Activated T-cell treated with anti-CD3 and anti-CD28 coated beads for 4 hours (primary cell): ENCODE data around the gene FOXRED2.
"Not testable (repeated sequence)": the region's sequence is repeated elsewhere in the genome, so short reads cannot be mapped to it uniquely, and the experiment has no call there.

Source experiments
- DNase-seq: peaks from one replicate; pipeline ENCODE4 v3.0.0-alpha.2; 2020

FOXRED2 gene

GRCh38 chr22:36467946-36468345, 38.9 kb downstream of the FOXRED2 start:
- DNase-seq, result no peak

- DNase-seq, result no peak
These were observed 39.6 kb downstream of the FOXRED2 start for GRCh38 chr22:36467042-36467810.

- no peak for DNase-seq
These were observed 40.6 kb downstream of the FOXRED2 start for GRCh38 chr22:36466258-36466657.

GRCh38 chr22:36465232-36466021, 41.4 kb downstream of the FOXRED2 start:
- DNase-seq, result no peak

- DNase-seq, result no peak
These were observed 42.1 kb downstream of the FOXRED2 start for GRCh38 chr22:36464715-36465231.

- DNase-seq, result no peak
These were observed 43.1 kb downstream of the FOXRED2 start for GRCh38 chr22:36463783-36464184.

- no peak for DNase-seq
These were observed 44.9 kb downstream of the FOXRED2 start for GRCh38 chr22:36461665-36462649.

GRCh38 chr22:36460202-36460601, 46.6 kb downstream of the FOXRED2 start:
- no peak for DNase-seq

- DNase-seq, result no peak
These were observed 49.0 kb downstream of the FOXRED2 start for GRCh38 chr22:36457688-36458450.

- no peak for DNase-seq
These were observed 50.4 kb downstream of the FOXRED2 start for GRCh38 chr22:36456464-36456845.

- DNase-seq, result no peak
These were observed 51.0 kb downstream of the FOXRED2 start for GRCh38 chr22:36455571-36456463.

- DNase-seq, result peak; percentile 90
These were observed 51.8 kb downstream of the FOXRED2 start for GRCh38 chr22:36454916-36455570.

GRCh38 chr22:36453855-36454378, 52.9 kb downstream of the FOXRED2 start:
- DNase-seq, result no peak

GRCh38 chr22:36452978-36453607, 53.7 kb downstream of the FOXRED2 start:
- not testable (repeated sequence) for DNase-seq

- no peak for DNase-seq
These were observed 54.4 kb downstream of the FOXRED2 start for GRCh38 chr22:36452250-36452977.

- not testable (repeated sequence) for DNase-seq
These were observed 55.9 kb downstream of the FOXRED2 start for GRCh38 chr22:36450923-36451322.

- DNase-seq, result no peak
These were observed 57.2 kb downstream of the FOXRED2 start for GRCh38 chr22:36449596-36450175.

- no peak for DNase-seq
These were observed 59.2 kb downstream of the FOXRED2 start for GRCh38 chr22:36447632-36448031.
